Smooth muscle cell (in vitro differentiated cells): ENCODE results near the gene BEGAIN. TPM values are rescaled to one million over a fixed set of nuclear protein-coding genes. Genes with fewer than 3 reads are reported as not detected.

Experiments used
- DNase-seq: peaks from one replicate; lab custom pipeline; 2025; ENCODE audit not compliant: unreplicated experiment; lab: John Stamatoyannopoulos, UW
- H2AFZ ChIP-seq: fragments of 200-600 bp; sonication (generic); 2 replicates; pipeline ENCODE4 v1.6.0; 2016; ENCODE audit warnings: antibody characterized with exemption, low read depth, mild to moderate bottlenecking
- H3F3A ChIP-seq: fragments of 200-600 bp; sonication (generic); 2 replicates; pipeline ENCODE4 v1.6.0; 2017; ENCODE audit warnings: antibody characterized with exemption, low read depth
- H3K27ac ChIP-seq: fragments of 200-600 bp; sonication (generic); 2 replicates; pipeline ENCODE4 v1.5.1; 2016; ENCODE audit warnings: low read depth, mild to moderate bottlenecking
- H3K27me3 ChIP-seq: fragments of 200-600 bp; sonication (generic); 2 replicates; pipeline ENCODE4 v1.6.1; 2016; ENCODE audit warnings: low read depth, mild to moderate bottlenecking
- H3K36me3 ChIP-seq: fragments of 200-600 bp; sonication (generic); 2 replicates; pipeline ENCODE4 v1.5.1; 2016; ENCODE audit warnings: low read depth
- H3K4me1 ChIP-seq: fragments of 200-600 bp; sonication (generic); 2 replicates; pipeline ENCODE4 v1.5.1; 2016; ENCODE audit warnings: low read depth
- H3K4me2 ChIP-seq: fragments of 200-600 bp; sonication (generic); 2 replicates; pipeline ENCODE4 v1.6.0; 2016; ENCODE audit warnings: mild to moderate bottlenecking
- H3K4me3 ChIP-seq: fragments of 200-600 bp; sonication (generic); 2 replicates; pipeline ENCODE4 v1.5.1; 2016; ENCODE audit warnings: mild to moderate bottlenecking
- H3K79me2 ChIP-seq: fragments of 200-600 bp; sonication (generic); 2 replicates; pipeline ENCODE4 v1.6.0; 2016; ENCODE audit warnings: low read depth, mild to moderate bottlenecking
- H3K9ac ChIP-seq: fragments of 200-600 bp; sonication (generic); 2 replicates; pipeline ENCODE4 v1.6.0; 2016; ENCODE audit warnings: low read depth
- H3K9me3 ChIP-seq: fragments of 200-600 bp; sonication (generic); replicated peaks from 2 replicates; pipeline ENCODE4 v1.5.1; 2016; ENCODE audit warnings: low read depth
- H4K20me1 ChIP-seq: fragments of 200-600 bp; sonication (generic); 2 replicates; pipeline ENCODE4 v1.6.0; 2016; ENCODE audit warnings: low read depth
- WGBS: methylation state at CpG from one replicate; pipeline ENCODE4 v1.1.7; 2016; ENCODE audit warnings: low lambda C conversion rate; 5-methylcytosine and 5-hydroxymethylcytosine counted together
- polyA plus RNA-seq: library from polyadenylated mRNA; unstranded; fragments of >200 nt; fragmentation: Nextera tagmentation; extraction: Ambion mirVana; gene quantifications from 2 replicates; pipeline ENCODE4 v1.2.1, GENCODE V29; 2016
- total RNA-seq: library from RNA; depleted of rRNA; stranded (reverse); fragments of >200 nt; gene quantifications from 2 replicates; pipeline ENCODE4 v1.2.3, GENCODE V29; 2014
- TF ChIP-seq, protein P1 (sequence below): fragments of 200-600 bp; sonication (generic); IDR thresholded peaks from 2 replicates; pipeline ENCODE4 v1.5.1; 2017; ENCODE audit warnings: borderline replicate concordance, mild to moderate bottlenecking, antibody characterized with exemption; ENCODE audit not compliant: insufficient read depth, poor library complexity, severe bottlenecking

Gene BEGAIN
- total and polyA plus RNA-seq, 2 experiments from 2014 or later = 4.7 to 11.7 TPM

DNA sequence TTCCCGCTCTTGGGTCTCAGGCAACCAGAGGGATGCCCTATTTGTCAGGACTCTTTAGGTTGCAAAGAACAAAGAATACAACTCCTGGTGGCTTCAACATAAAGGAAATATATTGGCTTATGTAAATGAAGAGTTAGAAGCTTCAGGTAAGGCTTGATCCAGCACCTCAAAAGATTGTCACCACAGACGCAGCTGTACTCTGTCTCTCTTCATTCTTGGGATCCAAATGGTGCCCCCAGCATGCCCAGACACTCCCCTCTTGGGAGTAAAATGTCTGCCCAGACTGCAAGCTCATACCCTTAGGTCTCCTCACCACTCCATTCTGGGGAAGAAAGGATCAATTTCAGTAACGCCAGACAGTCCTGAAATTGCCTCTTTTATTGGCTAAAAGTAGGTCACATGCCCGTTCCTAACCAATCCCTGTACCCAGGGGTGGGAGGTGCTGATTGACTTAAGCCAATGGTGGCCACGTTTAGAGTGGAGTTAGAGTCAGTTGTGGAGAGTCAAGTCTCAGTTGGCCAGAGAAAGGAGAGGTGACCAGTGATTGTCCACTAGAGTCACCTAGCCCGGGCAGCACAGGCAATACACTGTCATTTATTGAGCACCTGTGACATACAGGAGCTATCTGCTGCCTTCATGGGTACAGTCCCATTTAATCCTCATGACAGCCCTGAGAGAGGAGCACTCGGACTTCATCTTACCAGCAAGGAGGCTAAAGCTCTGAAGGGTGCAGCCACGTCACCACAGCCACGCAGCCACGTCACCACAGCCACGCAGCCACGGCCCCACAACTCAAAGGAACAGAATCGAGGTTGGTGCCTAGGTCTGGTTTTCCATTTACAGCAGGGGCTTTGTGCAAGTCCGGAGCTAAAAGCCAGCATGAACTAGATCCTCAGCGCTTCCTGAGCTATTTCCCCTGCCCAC, 19.7 kb upstream of the BEGAIN start:
- Histone ChIP-seq H3K36me3 (no peaks in the 10 kb centered on the region), H4K20me1 (no peaks in the 10 kb centered on the region), H2AFZ (no peak overlapping the region), H3K9me3 (no peaks in the 10 kb centered on the region), H3K4me2 (peak overlapping the region; percentile 56), H3K79me2 (no peaks in the 10 kb centered on the region), H3K27ac (peak overlapping the region; percentile 33), H3K27me3 (no peaks in the 10 kb centered on the region), H3K9ac (no peak overlapping the region), H3F3A (no peaks in the 10 kb centered on the region), H3K4me3 (no peak overlapping the region), H3K4me1 (peaks cover 10% of the 10 kb centered on the region)
- DNase-seq = no peak
- TF ChIP-seq, protein P1, sequence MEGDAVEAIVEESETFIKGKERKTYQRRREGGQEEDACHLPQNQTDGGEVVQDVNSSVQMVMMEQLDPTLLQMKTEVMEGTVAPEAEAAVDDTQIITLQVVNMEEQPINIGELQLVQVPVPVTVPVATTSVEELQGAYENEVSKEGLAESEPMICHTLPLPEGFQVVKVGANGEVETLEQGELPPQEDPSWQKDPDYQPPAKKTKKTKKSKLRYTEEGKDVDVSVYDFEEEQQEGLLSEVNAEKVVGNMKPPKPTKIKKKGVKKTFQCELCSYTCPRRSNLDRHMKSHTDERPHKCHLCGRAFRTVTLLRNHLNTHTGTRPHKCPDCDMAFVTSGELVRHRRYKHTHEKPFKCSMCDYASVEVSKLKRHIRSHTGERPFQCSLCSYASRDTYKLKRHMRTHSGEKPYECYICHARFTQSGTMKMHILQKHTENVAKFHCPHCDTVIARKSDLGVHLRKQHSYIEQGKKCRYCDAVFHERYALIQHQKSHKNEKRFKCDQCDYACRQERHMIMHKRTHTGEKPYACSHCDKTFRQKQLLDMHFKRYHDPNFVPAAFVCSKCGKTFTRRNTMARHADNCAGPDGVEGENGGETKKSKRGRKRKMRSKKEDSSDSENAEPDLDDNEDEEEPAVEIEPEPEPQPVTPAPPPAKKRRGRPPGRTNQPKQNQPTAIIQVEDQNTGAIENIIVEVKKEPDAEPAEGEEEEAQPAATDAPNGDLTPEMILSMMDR = no peak
- 95% methylated on average over 15 of the region's 15 CpGs for WGBS

DNA sequence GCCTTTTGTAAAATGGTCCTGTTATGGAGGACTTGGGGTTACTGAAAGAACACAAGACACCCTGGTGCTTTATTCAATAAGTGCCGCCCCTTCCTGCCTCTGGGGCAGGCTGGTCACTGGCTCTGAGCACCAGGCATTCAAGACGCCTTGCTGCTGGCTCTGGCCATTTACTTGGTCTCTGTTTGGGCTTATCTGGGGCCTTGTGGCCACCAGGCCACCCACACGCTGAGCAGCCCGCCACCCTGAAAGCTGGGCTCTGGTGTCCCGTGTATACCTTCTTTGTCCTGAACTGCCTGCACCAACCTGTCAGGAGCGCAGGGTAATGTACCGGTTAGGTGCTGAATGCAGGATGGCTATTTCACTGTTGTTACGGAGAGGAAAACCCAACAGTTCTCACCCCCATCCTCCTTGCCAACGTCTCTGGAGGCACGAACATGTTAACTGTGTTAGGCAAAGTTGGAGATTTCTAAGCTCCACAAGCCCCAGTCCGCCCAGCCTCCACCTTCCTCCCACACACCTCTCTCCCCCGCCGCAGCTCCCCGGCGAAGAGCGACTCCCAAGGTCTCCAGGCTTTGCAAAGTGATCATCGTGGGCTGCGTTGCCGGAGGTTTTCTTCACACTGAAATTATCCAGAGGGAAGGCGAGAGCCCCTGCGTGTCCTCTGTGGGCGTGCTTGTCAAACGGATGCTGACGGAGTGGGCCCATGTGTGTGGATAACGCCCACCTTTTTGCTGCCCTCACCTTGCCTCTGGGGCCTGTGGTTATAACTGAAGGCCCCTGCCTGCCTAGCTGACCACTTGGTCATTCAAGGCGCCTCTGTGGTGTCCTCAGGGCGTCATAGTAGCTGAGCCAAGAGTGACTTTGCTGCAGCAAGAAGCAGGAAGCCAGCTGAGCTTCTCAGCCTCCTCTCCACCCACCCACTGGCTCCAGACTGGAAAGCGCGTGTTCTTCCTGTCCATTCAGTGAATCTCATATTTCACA, 18.8 kb upstream of the BEGAIN start:
- Histone ChIP-seq H3K36me3 (no peaks in the 10 kb centered on the region), H3K79me2 (no peaks in the 10 kb centered on the region), H3K9ac (no peak overlapping the region), H3K4me1 (peaks cover 10% of the 10 kb centered on the region), H3F3A (no peaks in the 10 kb centered on the region), H4K20me1 (no peaks in the 10 kb centered on the region), H3K4me2 (peak overlapping the region; percentile 56), H3K4me3 (no peak overlapping the region), H2AFZ (peak overlapping the region; percentile 14), H3K27ac (peak overlapping the region; percentile 33), H3K27me3 (no peaks in the 10 kb centered on the region), H3K9me3 (no peaks in the 10 kb centered on the region)
- WGBS = 57% methylated on average over 29 of the region's 29 CpGs
- no peak for DNase-seq
- TF ChIP-seq, protein P1 = no peak

- Histone ChIP-seq H3K9ac (no peak overlapping the region), H3F3A (no peaks in the 10 kb centered on the region), H3K27me3 (peaks cover 1% of the 10 kb centered on the region), H3K79me2 (no peaks in the 10 kb centered on the region), H3K9me3 (no peaks in the 10 kb centered on the region), H3K4me3 (no peak overlapping the region), H3K4me2 (no peak overlapping the region), H3K27ac (no peak overlapping the region), H2AFZ (no peak overlapping the region), H3K36me3 (no peaks in the 10 kb centered on the region), H3K4me1 (peaks cover 10% of the 10 kb centered on the region), H4K20me1 (no peaks in the 10 kb centered on the region)
- TF ChIP-seq, protein P1 = no peak
- WGBS = 90% methylated on average over 4 of the region's 4 CpGs
- no peak for DNase-seq
Measured at GRCh38 chr14:100605230-100605629, 18.0 kb upstream of the BEGAIN start.
